HG02840 (cell line): ENCODE results near the gene FH.

Experiments
- ATAC-seq: cut with Tn5 transposase; IDR thresholded peaks from one replicate; pipeline ENCODE4 v1.9.1; 2021; ENCODE audit warnings: mild to moderate bottlenecking, moderate library complexity, moderate number of reproducible peaks; ENCODE audit not compliant: unreplicated experiment, low FRiP score

The FH gene

DNA sequence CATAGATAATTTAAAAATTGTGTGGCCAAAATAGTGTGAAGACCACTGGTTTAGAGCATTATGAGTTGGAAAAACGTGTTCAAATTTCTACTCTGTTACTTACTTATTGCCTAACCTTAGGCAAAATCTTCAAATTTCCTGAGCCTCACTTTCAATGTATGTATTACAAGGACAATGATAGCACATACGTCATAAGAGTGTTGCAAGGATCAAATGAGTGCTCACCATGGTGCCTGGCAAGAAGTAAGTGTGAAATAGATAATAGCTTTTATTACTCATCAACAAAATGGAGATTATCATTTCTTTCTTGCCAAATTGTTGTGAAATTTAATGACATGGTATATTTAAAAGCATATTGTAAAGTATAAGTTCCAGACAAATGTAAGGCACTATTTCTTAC lies 57.2 kb downstream of the FH start:
- ATAC-seq, result no peak

DNA sequence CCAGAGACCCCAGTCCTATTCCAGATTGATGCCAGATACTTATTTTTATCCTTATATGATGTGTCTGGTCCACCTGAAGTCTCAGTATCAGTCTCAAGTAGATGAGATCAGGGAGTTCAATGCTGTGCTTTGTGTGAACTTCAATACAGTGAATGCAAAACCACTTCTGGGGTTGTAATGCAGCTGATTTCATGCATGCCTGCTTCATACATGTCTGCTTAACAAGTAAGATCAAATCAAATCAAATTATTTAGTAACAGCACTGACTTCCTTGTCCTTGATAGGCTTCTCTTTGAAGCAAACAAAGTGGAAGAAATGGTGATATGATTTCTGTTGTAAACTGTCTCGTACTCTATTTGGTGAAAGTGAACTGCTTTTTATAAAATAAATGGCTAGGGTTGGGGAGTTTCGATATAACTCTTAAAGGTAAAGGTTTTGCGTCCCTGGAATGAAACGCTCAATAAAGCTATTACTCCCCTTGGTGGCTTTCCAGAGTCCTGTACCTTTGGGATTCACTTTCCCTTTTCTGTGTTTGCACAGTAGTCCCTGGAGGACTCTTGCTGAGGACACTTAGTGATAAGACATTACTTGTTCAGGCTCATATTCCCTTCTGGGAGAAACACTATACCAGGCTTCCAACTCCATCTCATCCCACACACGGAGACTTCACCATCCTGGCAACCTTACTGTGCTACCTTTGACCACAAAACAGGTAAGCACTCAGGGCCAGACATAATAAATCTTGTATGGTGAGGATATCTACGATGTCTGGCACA lies 59.3 kb downstream of the FH start:
- ATAC-seq, result no peak

DNA sequence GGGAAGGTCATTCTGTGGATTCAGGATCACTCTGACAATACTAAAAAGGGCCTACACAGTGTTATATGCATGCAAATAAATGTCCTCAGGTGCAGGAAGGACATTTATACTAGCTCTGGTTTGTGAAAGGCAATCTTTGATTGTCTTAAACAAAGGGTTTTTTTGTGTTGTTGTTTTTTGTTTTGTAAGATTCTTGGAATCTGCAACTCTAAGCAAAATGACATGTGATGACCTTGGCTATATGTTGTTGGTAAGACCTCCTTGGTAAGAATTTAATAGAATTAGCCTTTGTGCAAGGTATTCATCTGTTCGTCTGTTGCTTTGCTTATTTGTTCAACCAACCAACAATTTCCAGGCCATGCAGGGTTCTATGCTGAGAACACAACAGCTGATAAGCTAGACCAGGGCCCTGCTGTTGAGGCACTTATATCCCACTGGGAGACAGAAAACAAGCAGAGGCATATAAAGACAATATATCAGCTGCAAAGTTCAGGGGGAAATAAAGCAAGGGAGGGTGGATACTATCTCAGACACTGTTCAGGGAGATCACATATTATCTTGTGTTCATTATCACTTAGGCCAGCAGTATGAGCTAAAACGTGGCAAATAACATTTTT lies 60.3 kb downstream of the FH start:
- no peak for ATAC-seq

DNA sequence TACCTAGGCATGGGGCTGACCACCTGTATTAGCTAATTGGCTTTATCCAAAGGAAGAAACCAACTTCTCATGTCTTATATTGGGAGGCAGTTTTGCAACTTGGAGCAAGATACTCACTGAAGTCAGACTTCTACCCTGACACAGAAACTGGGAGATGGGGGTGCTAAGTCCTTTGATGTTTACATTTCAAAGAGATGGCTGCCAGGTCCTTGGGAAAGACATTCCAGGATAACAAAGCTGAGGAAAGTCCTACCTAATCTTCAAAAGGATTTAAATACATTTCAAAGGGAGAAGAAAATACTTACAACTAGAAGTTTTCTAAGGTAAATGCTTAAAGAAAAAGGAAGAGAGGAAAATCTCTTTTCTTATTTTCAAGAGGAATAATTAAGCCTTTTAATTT lies 62.1 kb downstream of the FH start:
- no peak for ATAC-seq

DNA sequence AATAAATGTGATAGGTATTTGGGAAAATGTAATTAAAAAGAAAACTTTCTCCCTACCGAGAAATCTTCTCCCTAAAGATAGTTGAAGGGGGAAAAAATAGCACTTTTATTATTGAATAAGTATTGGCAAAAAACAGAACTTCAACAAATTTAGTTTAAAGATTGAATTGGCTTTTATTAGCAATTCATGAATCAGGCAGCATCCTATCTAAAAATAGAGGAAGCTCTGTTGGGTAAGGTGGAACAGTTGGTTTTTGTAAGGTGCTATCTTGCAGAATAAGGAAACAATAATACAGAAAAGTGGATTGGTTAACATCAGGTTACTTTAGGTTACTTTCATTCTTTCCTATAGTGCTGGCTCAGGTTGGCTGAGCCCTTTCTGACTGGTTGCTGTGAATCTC lies 62.8 kb downstream of the FH start:
- no peak for ATAC-seq

DNA sequence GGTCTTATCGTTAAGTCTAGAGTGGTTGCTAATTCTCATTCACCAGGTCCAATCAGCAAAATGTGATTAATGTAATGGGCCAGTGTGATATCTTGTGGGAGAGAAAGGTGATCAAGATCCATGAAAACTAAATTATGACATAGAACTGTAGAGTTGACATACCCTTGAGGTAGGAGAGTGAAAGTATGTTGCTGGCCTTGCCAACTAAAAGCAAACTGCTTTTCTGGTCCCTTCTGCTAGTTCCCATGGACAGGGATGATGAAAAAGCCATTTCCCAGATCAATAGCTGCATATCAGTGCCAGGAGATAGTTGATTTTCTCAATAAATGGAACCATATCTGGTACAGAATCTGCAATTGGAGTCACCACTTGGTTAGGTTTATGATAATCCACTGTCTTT lies 65.8 kb downstream of the FH start:
- ATAC-seq, result no peak

DNA sequence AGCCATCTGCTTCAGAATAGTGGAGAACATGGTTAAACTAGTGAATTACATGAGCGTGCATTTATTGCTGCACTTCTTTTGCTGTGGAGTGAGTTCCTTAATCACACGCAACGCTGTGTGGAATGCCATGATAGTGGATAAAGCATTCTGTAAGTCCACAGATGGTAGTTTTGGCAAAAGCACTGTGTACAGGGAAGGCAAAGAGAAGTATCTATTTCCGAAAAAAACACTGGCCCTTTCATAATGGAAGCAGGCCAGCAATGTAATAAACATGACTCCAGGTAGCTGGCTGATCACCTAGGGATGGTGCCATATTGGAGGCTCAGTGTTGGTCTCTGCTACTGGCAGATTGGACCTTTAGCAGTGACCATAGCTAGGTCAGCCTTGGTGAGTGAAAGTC lies 67.6 kb downstream of the FH start:
- ATAC-seq, result no peak
